GM21723 (cell line): ENCODE data around the gene GJB5.

Source experiments
- ATAC-seq: cut with Tn5 transposase; IDR thresholded peaks from one replicate; pipeline ENCODE4 v1.9.1; 2021; ENCODE audit warnings: mild to moderate bottlenecking, moderate library complexity; ENCODE audit not compliant: unreplicated experiment

The GJB5 gene

DNA sequence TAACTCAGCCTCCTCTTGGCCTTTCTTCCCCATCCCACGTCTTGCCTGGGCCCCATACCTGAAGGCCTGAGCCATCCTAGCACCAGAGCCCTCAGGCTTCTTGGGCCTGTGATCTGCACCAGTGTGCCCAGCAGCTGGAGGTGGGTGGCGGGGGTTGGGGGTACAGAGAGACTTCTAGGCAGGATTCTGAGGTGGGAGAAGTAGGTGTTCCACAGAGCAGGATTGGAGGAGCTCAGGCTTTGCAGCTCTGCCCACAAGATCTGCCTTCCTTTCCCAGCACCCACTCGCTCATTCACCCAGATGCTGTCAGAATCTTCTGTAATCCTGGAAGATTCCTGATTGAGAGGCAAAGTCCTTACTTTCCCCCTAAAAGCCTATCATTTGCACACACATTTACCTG lies 10.0 kb upstream of the GJB5 start:
- ATAC-seq, result no peak

DNA sequence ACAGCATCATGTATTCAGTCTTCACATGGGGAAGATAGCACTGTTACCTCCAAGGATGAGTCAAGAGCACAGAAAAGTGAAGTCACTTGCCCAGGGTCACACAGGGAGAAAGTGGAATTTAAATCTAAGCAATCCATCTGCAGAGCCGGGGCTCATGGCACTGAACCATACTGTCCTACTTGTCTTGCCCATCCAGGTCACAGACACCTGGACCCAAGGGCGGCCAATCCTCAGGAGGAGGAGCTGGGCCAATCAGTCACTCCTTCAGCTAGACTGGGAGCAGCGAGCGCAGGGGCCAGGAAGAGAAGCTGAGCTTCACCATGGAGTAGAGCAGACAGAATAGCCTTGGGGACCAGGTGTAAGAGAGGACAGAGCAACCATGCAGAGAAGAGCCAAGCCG lies 9.2 kb upstream of the GJB5 start:
- ATAC-seq, result no peak

DNA sequence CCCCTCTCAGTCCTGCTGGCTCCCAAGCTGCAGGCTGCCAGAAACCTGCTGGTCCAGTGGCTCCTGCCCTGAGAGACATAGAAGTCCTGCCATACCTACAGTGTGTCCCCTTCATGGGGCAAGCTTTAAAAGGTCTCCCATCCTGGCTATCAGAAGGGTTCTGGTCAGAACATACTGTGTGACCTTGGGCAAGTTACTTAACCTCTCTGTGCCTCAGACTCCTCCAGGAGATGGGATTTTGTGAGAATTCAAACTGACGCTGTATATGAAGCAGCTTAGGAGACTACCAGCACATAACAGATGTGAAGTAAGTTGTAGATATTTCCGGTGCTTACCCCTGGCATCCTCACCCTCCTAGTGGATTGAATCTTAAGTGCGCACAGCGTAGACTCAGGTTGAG lies 8.7 kb upstream of the GJB5 start:
- no peak for ATAC-seq

DNA sequence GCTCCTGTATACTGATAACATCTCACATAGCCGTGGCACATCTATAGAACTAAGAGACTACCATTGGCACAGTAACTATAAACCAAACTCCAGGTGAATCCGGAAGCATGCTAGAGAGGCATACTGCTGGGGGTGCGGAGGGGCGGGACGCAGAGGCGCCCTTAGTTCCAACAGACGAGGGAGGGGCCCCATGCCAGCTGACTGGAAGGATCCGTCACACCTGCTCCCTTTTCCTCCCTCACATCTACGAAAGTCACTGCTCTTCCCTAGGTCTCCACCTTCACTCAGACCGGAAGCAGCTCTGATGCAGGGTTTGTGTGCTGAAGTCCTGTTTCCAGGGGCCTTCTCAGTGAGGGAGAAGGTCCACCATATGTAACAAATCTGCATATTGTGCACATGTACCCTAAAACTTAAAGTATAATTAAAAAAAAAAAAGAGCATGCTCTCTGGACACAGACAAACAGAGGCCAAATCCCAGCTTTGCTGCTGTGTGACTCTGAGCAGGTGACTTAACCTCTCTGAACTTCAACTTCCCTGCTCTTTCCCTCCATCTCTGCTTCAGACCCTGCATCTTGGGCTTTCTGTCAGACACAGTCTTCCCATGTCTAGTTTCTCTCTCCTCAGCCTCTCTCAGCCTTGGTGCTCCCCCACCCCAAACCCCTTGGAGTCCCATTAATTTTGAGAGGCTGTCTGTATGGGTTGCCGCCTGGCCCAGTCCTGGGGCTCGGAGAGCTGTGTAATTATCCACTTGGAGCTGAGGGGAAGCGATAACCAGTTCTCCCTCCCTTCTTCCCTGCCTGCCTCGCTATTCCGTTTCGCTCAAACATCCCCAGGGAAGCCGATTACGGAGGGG lies 7.8 kb upstream of the GJB5 start:
- ATAC-seq, result no peak

DNA sequence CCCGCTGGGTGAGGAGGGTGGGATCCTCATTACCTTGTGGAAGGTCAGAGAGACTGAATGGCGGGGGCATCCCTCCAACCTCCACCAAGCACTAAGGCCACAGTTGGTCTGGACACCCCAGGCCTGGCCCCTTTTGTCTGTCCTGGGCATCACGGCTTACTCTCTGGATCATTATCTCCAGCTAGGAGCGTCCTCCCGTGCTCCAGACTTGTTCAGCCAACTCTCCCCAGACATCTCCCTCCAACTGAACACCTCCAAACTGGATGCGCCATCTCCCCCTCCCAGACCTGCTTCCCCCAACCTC lies 7.3 kb upstream of the GJB5 start:
- no peak for ATAC-seq

DNA sequence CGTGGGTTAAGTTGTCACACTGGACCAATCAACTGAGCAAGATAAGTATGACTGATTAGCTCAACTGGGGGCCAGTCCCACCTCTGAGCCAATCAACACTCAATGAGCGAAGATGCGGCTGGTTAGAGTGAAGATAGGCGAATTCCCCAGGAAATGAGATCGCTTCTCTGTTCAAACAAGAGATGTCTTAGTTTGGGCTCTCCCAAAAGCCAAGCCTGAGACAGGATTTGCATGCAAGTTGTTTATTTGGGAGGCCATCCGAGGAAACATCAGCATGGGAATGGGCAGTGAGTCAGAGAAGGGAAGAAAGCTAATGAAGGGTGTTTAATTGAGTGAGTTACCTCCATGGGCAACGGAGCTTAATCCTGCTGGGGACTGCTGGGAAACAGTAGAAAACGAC lies 4.9 kb upstream of the GJB5 start:
- ATAC-seq, result no peak

DNA sequence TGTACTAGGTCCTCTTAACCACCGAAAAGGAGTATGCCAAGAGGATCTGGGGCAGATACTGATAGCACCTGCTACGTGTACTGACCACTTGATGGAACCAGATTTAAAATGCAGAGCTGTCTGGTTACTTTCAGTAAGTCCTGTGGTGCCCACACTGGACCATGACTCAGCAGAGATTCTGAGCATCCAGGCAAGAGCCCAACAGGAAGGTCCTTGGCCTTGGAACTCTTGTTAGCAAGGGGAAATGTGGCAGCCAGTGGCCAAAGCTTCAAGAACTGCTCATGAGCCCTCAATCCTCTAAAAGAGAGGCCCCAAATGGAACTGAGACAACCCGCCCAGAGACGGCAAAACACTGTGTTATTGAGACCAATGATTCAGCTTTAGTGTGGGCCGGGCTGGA lies 4.2 kb upstream of the GJB5 start:
- ATAC-seq, result no peak

DNA sequence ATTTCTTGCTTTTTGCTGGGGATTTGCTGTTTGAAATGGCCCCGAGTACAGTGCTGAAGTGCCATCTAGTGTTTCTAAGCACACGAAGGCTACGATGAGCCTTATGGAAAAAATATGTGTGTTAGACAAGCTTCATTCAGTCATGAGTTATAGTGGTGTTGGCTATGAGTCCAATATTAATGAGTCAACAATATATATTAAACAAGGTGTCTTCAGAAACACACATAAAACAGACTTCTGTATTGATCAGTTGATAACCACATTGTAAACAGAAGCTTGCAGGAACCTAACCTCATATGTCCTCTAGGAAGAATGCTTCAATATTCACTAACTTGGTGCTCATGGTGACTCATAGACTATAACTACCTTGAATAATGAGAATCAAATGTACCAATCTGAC lies 1.7 kb upstream of the GJB5 start:
- ATAC-seq, result no peak

DNA sequence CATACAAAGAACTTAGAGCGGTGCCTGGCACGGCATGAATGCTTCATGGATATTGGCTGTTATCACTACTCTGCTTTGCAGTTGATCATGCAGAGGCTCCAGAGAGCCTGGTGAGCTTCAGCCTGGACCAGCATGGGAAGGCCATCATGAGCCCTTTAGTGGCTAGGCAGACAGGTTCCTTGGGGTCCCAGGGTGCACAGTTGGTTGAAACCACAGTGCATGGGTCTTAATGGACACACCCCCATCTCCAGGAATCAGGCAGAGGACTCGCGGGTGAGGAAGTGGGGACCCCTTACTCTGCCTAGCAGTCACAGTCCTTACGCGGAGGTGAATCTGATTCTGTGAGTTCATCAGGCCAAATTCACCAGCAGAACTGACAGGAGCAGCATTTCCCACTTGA lies 1.1 kb downstream of the GJB5 start:
- ATAC-seq, result no peak

DNA sequence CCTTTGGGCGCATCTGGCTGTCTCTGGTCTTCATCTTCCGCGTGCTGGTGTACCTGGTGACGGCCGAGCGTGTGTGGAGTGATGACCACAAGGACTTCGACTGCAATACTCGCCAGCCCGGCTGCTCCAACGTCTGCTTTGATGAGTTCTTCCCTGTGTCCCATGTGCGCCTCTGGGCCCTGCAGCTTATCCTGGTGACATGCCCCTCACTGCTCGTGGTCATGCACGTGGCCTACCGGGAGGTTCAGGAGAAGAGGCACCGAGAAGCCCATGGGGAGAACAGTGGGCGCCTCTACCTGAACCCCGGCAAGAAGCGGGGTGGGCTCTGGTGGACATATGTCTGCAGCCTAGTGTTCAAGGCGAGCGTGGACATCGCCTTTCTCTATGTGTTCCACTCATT lies 2.5 kb downstream of the GJB5 start:
- ATAC-seq, result no peak

DNA sequence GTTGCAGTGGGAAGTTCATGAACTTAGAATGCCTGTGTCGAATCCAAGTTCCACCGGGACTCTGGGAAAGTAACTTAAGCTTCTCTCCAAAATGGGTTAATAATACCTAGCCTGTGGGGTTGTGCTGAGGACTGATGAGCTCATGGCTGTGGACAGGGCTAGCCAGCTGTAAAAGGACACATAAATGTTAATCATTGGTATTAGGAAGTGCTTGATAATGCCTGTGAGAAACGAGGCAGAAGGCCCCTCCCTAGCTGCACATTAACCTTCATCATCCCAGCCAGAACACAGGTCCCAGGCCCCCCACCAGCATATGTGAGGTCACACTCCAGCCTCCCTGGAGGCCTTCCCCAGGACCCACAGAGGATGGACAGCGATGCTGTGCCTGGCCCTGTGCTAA lies 3.9 kb downstream of the GJB5 start:
- no peak for ATAC-seq

DNA sequence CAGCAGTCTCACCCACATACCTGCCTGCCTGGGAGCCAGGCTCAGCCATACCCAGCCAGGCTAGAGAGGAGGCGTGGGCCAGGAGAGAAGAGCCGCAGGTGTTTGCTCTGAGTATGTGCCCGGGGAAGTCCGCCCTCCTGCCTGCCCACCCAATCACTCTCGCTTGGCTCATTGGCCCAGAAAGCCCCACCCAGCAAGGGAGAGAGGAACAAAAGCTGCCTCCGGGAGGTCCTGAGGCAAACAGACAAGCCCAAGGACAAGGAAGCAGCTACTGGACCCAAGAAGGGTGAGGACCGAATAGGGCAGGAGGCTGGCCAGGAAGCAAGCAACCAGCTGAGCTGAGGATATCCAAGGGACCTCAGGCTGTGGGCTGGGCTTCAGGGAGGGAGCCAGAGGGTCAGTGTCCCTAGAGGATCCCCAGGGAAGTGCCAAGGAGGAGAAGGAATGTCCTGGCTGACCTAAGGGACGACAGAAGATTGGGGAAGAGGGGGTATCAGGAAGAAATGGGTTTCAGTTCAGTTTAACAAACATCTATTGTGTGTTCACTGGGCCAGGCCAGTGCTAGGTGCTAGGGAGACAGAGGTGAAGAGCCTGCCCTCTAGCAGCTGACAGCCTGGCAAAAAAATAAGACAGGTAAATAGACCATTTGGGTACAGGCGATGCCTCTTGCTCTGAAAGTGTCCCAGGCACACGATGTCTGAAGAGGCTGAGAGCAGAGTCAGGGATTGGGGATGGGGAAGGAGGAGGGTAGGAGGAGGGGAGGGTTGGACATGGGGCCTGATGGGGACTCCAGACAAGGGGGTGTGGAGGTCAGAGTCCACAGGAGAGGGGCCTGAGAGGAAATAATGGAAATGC lies 4.9 kb downstream of the GJB5 start, which contains the start of gene GJB4:
TSS of gene GJB4 (plus strand) at position 238 of the 855 bp plus-strand sequence. CDS start 1,515 bp downstream, outside the sequence.
- ATAC-seq, result no peak

DNA sequence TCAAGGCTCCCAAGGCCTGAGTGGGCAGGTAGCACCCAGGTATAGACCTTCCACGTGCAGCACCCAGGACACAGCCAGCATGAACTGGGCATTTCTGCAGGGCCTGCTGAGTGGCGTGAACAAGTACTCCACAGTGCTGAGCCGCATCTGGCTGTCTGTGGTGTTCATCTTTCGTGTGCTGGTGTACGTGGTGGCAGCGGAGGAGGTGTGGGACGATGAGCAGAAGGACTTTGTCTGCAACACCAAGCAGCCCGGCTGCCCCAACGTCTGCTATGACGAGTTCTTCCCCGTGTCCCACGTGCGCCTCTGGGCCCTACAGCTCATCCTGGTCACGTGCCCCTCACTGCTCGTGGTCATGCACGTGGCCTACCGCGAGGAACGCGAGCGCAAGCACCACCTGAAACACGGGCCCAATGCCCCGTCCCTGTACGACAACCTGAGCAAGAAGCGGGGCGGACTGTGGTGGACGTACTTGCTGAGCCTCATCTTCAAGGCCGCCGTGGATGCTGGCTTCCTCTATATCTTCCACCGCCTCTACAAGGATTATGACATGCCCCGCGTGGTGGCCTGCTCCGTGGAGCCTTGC lies 6.4 kb downstream of the GJB5 start:
- no peak for ATAC-seq

DNA sequence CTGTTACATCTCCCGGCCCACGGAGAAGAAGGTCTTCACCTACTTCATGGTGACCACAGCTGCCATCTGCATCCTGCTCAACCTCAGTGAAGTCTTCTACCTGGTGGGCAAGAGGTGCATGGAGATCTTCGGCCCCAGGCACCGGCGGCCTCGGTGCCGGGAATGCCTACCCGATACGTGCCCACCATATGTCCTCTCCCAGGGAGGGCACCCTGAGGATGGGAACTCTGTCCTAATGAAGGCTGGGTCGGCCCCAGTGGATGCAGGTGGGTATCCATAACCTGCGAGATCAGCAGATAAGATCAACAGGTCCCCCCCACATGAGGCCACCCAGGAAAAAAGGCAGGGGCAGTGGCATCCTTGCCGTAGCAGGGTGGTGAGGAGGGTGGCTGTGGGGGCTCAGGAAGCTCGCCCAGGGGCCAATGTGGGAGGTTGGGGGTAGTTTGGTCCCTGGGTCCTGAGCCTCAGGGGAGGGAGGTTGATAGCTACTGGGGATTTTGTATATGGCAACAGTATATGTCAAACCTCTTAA lies 7.0 kb downstream of the GJB5 start:
- no peak for ATAC-seq

DNA sequence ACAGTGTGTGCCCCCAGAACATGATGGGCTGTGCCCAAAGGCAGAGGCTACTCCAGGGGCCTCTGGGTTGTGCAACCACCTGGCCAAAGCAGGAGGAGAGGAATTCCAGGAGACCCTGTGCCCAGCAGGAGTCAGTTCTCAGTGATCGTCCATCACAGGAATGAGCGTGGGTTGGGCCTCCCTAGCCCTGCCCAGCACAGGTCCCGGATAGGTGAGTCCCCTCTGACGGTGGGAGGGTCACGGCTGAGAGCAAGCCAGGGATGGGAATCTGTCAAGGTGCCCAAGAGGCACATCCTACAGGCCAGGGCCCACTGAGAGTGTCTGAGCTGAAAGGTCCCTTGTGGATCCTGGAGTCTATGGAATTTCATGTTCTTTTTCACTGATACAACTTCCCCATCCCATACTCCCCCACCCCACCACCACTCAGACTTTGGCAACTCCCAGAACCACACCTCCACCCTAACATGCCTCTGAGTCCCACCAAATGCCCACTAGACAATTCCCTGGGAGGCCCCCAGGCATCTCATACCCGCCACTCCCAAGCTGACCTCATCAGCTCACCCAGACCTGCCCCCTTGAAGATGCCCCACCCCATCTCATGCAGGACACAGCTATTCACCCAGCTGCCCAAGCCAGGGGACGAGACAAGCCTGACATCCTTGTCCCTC lies 7.8 kb downstream of the GJB5 start:
- ATAC-seq, result no peak

DNA sequence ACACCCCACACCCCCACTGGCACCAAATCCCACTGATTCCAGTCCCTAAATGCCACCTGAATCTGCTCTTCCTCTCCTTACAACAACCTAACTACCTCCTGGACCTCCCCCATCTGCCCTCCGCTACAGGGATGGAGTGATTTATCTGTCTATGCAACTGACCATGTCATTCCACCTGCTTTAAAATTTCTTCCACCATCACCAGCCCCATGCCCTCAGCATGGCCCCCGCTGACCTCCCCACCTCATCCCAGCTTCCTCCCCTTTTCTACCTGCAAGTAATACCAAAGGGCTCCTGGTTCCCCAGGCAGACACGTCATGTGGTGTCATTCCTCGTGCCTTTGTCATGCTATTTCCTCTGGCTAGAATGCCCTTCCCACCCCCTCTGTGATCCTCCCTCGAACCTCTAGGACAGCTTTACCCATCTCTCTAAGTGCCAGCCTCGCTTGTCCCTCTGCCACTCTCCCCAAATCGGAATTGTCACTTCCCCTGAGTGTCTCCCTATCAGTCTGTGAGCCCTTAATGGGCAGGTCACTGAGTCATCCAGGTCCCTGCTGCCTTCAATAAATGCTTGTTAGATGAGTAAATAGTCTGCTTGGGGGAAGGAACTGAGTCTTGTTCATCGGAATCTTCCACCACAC lies 8.4 kb downstream of the GJB5 start:
- no peak for ATAC-seq

DNA sequence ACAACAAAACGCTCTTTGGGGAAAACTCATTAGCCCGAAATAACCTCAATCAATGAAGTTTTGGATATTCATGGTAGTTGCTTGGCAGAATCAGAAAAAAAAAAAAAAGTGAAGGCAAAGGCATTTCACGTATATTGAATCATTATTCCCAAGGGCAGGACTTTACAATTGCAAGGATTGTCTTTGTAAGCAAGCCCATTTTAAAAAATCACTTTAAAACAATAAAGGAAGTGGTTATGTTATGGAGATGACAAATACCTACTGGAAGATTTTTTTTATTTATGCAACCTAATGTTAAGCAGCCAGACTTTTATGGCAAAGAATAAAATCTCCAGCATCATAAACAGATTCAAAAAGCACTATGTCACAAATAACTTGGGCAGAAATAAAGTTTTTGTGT lies 14.0 kb downstream of the GJB5 start:
- ATAC-seq, result no peak

DNA sequence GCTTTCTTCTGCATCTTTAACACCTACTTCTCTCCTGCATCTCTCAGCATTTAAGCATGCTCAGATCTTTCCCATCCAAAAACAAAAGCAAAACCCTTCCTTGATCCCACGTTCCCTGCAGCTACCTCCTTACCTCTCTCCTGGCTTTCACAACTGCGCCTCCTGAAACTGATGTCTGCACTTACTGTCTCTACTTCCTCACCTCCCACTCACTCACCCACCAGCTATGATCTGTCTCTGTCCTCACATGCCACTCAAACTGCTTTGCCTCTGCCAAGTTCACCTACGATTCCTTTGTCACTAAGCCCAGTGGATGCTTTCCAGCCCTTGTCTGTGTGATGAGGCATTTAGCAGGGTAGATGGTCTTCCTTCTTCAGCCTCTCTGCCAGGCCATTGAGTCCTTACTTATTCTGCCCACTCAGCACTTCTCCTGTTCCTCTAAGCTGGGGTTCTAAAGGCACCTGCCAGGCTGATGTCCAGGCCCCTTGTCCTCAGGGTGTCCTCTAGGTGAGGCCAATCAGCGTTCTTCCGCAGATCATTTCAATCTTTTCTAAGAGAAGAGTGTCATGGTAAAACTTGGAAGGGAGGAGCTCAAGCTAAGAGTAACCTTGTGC lies 16.2 kb downstream of the GJB5 start:
- no peak for ATAC-seq

DNA sequence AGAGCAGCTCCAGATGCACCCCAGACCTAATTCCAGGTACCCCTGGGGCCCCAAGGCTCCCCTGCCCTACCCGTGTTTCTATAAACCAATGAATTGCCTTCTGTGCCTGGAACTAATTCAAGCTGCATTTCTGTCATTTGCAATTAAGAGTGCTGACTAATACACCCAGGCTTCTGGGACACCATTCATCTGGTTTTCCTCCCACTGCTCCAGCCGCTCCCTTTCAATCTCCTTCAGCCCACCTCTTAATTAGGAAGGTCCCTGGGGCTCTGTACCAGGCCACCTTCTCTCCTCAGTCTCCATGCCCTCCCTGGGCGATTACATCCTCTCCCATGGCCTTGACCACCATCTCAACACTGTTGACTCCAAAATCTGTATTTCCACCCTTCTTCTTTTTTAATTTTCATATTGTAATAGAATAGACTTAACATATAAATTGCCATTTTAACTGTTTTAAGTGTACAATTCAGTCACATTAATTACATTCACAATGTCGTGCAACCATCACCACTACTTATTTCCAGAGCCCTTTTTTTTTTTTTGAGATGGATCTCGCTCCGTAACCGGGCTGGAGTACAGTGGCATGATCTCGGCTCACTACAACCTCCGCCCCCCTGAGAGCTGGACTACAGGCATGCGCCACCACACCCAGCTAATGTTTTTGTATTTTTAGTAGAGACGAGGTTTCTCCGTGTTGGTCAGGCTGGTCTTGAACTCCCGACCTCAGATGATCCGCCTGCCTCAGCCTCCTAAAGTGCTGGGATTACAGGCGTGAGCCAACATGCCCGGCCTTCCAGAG lies 16.9 kb downstream of the GJB5 start:
- ATAC-seq, result no peak
